Activated CD8-positive, alpha-beta memory T cell treated with anti-CD3 and anti-CD28 coated beads for 48 hours (primary cell): ENCODE data around the gene STK11IP.

Source experiments
- DNase-seq, 3 experiments: peaks; one replicate each; pipeline ENCODE4 v3.0.0-alpha.2; 2020; ENCODE audit warnings: low read depth in 2 of 3, low spot score in 2 of 3

STK11IP gene

GRCh38 chr2:219614076-219614860 lies 16.6 kb downstream of the STK11IP start:
- DNase-seq, result no peak

DNA sequence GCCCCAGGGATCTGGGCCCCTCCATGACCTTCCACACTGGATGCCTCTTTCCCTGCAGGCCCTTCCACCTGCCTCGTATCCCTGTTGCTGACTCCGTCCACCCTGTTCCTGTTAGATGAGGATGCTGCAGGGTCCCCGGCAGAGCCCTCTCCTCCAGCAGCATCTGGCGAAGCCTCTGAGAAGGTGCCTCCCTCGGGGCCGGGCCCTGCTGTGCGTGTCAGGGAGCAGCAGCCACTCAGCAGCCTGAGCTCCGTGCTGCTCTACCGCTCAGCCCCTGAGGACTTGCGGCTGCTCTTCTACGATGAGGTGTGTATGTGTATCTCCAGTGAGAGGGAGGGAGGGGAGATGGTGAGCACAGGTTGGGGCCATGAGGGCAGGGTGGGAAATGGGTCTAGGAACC lies 17.4 kb downstream of the STK11IP start:
- no peak for DNase-seq

GRCh38 chr2:219615894-219616293 lies 18.2 kb downstream of the STK11IP start:
- DNase-seq, result no peak

DNA sequence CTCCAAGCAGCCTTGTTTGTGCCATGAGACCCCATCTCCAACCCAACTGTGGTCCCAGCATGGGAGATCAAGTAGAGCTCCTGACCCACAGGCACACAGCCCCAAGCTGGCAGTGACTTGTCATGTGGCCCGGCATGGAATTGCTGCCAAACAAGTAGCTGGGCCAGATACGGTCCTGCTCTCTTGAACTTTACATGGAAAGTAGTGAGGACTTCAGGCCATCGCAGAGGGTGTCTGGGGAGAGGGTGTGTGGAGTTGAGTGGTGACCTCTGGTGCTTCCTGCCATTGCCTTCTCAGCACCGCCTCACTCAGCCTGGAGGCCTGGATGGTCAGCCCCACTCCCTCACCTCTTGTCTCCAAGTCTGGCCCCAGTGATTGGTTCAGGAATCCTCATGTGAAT lies 18.9 kb downstream of the STK11IP start:
- no peak for DNase-seq

GRCh38 chr2:219618733-219619122 lies 21.1 kb downstream of the STK11IP start:
- DNase-seq, result no peak

GRCh38 chr2:219619235-219619634 lies 21.6 kb downstream of the STK11IP start:
- DNase-seq, result no peak

DNA sequence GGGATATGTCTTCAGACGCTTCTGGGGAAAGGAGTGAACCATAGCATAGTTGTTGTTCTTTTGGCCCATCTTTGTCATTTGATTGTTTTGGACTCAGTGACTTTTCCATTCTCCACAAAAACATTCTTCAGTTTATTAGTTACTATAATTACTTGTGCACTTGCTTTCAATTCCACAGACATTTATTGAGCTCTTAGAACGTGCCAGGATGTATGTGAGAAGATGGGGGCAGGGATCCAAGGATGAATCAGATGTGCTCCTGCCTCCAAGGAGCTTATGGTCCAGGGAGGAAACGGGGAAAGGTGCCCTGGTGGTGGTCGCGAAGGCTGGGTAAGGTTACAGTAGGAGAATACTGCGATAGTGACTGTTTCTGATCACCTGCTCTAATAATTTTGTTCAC lies 22.9 kb downstream of the STK11IP start:
- DNase-seq, result no peak

DNA sequence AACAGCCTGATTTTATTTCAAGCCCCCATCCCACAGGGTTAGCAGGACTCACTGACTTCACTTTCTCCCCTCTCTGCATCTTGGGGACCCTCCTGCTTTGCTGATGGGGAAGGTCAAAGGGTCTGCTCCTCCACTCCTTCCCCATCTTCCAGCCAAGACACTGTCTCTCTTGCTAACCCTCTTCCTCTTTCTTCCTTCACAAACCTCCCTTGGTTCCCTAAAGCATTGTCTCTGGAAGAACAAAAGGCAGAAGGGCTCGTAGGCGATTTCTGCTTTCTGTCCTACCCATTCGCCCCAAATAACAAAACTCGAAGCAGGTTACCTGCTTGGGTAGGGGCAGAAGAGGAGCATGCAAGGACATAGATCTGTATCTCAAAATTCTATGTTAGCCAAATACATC lies 24.3 kb downstream of the STK11IP start:
- no peak for DNase-seq

DNA sequence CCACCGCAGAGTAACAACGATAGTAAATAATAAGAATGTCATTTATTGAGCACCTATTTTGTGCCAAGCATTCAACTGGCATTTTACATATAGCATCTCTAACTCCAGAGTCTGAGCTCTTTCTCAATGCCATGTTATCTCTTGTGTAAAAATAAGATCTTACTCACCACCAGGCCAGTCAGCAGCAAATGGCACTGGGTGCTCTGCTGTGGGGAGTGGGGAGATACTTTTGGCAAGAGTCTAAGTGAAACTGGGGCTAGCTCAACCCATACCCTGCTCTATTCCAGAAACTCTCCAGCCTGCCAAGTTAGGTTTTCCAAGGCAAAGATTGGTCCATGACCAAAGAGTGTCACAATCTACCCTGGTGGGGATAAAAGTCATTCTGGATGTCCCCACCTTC lies 24.8 kb downstream of the STK11IP start:
- no peak for DNase-seq

GRCh38 chr2:219624565-219624964 lies 26.9 kb downstream of the STK11IP start:
- no peak for DNase-seq

GRCh38 chr2:219625179-219625578 lies 27.5 kb downstream of the STK11IP start:
- DNase-seq, result no peak

DNA sequence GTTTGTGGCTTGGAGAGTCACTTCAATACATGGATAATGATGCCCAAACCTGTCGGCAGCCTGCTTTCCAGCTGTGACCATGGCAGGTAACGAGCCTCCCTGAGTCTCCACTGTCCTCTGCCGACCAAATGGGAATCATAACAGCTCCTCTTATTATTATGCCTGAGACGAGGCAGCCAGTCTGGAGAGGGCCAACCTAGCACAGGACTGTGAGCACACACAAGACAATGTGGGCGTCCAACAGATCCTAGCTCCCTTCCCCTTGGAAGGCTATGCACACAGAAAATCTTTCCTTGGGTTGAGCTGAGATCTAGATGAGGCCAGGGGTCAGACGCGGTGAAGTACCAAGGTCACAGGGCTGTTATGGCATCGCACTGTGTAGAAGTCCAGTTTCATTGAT lies 28.9 kb downstream of the STK11IP start:
- DNase-seq, result no peak

DNA sequence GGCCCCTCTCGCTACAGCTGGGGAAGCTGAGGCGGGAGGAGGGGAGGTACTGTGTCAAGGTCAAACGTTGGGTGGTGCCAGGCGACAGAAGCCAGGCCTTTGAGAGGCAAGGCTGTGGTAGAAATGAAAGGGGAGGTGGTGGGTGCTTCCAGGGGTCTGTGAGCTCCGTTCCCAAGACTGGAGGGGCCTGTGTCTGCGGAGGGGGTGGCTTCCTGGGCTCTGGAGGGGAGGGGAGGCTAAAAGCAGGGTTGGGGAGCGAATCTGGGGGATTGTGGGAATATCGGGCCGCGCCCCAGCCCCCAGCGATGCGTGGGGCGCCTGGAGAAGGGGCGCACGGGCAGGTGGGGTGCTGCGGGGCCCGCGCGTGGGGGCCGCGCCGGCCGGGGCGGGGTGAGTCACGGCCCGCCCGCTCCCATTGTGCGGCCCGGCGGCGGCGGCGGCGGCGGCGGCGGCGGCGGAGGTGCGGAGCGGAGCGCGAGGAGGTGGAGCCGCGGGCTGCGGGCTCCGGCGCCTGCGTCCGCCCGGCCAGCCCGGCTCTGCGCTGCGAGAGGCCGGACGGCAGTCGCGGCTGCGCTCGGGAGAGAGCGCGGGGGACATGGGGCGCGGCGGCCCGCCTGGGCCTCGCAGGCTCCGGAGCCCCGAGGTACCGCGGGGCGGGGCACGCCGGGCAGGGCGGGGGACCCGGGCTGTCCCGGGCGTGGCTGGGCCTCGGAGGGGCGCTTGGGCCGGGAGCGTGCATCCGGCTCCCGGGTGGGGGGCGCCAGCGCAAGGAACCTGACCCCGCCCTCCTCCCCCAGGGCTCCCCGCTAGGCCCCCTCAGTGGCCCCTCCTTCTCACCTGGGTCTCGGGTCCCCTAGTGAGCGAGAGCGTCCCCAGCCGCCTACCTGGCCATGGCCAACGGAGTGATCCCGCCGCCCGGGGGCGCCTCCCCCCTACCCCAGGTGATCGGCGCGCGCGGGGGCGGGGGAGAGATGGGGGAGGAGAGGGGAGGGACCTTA lies 29.7 kb downstream of the STK11IP start, which contains the start of gene SLC4A3:
TSS of gene SLC4A3 (plus strand) at position 528 of the 998 bp plus-strand sequence. CDS start at position 891, 363 bp downstream.
- no peak for DNase-seq

DNA sequence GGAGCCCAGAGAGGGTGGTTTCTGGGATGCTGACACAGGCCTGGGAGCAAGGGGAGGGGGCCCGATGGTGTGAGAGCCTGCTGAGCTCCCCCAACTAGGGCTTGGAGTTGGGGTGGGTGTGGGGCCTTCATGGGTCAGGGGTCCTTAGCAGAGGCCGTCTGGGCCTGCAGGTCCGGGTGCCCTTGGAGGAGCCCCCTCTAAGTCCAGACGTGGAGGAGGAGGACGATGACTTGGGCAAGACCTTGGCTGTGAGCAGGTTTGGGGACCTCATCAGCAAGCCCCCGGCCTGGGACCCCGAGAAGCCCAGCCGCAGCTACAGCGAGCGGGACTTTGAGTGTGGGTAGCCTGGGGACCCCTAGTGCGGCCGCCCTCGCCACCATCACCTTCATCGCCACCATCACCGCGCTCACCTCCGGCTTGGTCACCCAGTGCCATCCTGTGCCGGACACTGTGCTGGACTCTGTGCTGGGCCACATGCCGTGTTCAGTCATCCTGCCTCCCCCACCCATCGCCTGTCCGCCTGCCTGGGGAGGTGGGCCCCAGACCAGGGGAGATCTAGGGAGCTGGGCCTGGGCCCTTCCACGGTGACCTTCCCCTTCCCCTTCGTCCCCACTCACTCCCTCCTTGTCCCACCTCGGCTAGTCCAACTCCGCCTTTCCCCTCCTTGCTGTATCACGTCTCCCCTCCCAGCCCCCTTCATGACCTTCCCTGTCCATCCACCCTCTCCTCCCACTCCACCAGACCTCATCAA lies 30.8 kb downstream of the STK11IP start:
- DNase-seq, result no peak

DNA sequence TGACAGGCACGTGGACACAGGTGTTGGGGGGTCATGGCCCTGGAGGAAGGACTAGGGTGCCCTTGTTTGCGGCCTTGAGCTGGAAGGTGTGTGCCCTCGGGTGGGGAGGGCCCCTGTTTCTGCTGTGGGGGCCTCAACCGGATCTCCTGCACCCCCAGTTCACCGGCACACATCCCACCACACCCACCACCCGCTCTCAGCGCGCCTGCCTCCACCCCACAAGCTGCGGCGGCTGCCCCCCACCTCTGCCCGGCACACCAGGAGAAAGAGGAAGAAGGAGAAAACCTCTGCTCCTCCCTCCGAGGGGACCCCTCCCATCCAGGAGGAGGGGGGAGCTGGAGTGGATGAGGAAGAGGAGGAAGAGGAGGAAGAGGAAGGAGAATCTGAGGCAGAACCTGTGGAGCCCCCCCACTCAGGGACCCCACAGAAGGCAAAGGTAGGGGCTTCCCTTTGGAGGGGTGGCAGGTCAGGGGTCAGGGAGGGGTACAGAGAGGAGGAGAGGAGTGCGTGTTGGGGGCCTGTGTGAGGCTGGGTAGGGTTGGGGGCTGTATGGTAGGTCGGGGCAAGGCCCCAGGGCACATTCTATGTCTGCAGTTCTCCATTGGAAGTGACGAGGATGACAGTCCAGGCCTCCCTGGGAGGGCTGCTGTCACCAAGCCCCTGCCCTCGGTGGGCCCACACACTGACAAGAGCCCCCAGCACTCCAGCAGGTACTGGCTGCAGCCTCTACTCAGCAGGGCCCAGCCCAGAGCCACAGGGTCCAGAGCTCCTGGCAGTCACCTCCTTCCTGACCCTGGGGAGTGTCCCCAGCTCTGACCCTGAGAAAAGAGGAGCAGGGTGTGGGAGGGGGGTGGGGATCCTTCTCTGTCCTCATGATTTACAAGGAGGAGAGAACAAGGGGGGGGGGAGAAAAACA lies 31.6 kb downstream of the STK11IP start:
- DNase-seq, result no peak

- no peak for DNase-seq
These were observed 32.5 kb downstream of the STK11IP start for GRCh38 chr2:219629976-219630695.

DNA sequence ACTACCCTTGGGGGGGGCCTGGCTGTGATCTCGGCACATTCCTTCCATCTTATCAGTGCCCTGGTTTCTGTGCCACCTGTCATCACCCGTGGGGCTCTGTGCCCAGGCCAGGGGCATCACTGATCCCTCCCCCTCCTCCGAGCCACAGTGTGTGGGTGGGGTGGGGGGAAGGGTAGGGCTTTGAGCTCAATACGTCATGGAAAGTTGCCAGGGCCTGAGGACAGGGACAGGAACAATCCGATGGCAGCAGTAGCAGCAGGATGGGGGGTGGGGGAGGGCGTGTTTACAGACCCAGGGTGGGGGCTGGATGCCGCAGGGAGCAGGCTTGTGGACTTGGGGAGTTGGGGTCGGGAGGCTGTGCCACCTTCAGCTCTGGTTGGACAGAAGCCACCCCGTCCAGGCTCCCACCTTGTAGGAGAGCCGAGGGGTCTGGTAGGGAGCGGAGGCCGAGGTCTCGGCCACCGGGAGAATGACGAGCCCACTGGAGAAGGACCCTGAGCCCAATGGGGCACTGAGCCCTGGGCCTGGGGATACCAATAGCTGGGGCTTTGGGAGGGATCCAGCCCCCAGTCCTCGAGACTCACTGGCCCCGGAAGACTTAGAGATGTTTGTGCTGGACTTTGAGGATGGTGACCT lies 33.2 kb downstream of the STK11IP start:
- DNase-seq, result no peak

- no peak for DNase-seq
These were observed 33.8 kb downstream of the STK11IP start for GRCh38 chr2:219631406-219631891.
